ENCODE results near the gene ATXN7L1. TPM values are rescaled to one million over a fixed set of nuclear protein-coding genes. Genes with fewer than 3 reads are reported as not detected.

The ATXN7L1 gene
- total and polyA plus RNA-seq, 2 of the 4 experiments (the other 2 are of a cell fraction) = 3.5 to 4.3 TPM

GRCh38 chr7:105600720-105601550, 275.5 kb downstream of the ATXN7L1 start:
- H4K91ac ChIP-seq (ENCODE audit: insufficient read depth, low read depth, low read length) = no peak overlapping the region
- H4K8ac ChIP-seq (ENCODE audit: low read depth in 2 of 2, low read length in 2 of 2) = no peak overlapping the region
- H3K9ac ChIP-seq (ENCODE audit: low read depth, low read length) = no peak overlapping the region
- H3K4me1 ChIP-seq (ENCODE audit: control insufficient read depth, insufficient read depth, low read length) = peaks cover 2% of the 10 kb centered on the region; the same call in 1 of the 2 replicates
- no peak overlapping the region for H3K27ac ChIP-seq (ENCODE audit: insufficient read depth, low read length)
- no peak overlapping the region for H3K4me2 ChIP-seq (ENCODE audit: low read depth, low read length)
- no peaks in the 10 kb centered on the region for H3K9me3 ChIP-seq (ENCODE audit: control insufficient read depth, insufficient read depth, low read length)
- no peak overlapping the region for H2BK15ac ChIP-seq (ENCODE audit: low read depth, low read length)
- WGBS, 2 experiments (ENCODE audit: extremely low coverage in 2 of 2, insufficient read length in 1 of 2) = no CpG with 5 or more reads among the region's 14 CpGs
- H3K14ac ChIP-seq (replicated peaks; ENCODE audit: low read depth, low read length) = no peak overlapping the region; the same call in 1 of the 2 replicates
- H3K9me1 ChIP-seq (ENCODE audit: insufficient read depth, low read length) = no peaks in the 10 kb centered on the region
- in situ Hi-C loops (cut with MboI; ENCODE audit: low sequenced_read_pairs) = no loop called here
- peaks cover 4% of the 10 kb centered on the region; the same call in 1 of the 2 replicates for H3K27me3 ChIP-seq (ENCODE audit: control insufficient read depth, insufficient read depth, low read length)
- peak overlapping the region; percentile 33 for H2AFZ ChIP-seq (replicated peaks; ENCODE audit: low read length, poor library complexity)
- H2BK5ac ChIP-seq (ENCODE audit: low read depth, low read length, poor library complexity, severe bottlenecking) = no peak overlapping the region
- H3K4me3 ChIP-seq (ENCODE audit: insufficient read depth, low read depth, low read length) = no peak overlapping the region
- peak; percentile 13; the same call in 1 of the 2 replicates for ATAC-seq (ENCODE audit: low read depth)
- no peak overlapping the region for H4K5ac ChIP-seq (ENCODE audit: low read depth, low read length)
- no peak overlapping the region for H3K23ac ChIP-seq (ENCODE audit: low read depth, low read length)
- CTCF ChIA-PET = no interaction called here
- H2BK20ac ChIP-seq (ENCODE audit: low read depth, low read length) = no peak overlapping the region
- no peaks in the 10 kb centered on the region for H4K20me1 ChIP-seq (ENCODE audit: insufficient read depth, low read length)
- H2BK120ac ChIP-seq (ENCODE audit: low read depth, low read length) = no peak overlapping the region
- H3K36me3 ChIP-seq (ENCODE audit: control insufficient read depth, insufficient read depth, low read length) = no peaks in the 10 kb centered on the region
- no peak for DNase-seq
- H3K4ac ChIP-seq (ENCODE audit: low read depth, low read length) = no peak overlapping the region
- H2AK5ac ChIP-seq (ENCODE audit: low read depth, low read length) = no peak overlapping the region
- dilution Hi-C loops (cut with HindIII; ENCODE audit: low sequenced_read_pairs, unreplicated experiment) = no loop called here
- no peak overlapping the region for H3K18ac ChIP-seq (ENCODE audit: low read depth, low read length)
- intact Hi-C loops (cut with micrococcal nuclease) = no loop called here
- POLR2A ChIA-PET (ENCODE audit: unreplicated experiment) = no interaction called here
- no peak overlapping the region for H2AK9ac ChIP-seq (replicated peaks; ENCODE audit: low read depth, low read length, poor library complexity)
- no TSS peak for BruUV-seq (replicated peaks)
- H3K56ac ChIP-seq (ENCODE audit: extremely low read depth, insufficient read depth, low read length) = no peak overlapping the region
- H3K79me1 ChIP-seq (ENCODE audit: low read depth in 1 of 2, low read length in 2 of 2) = no peaks in the 10 kb centered on the region
- TF ChIP-seq NFE2L2 (IDR thresholded peaks at IDR 0.05; ENCODE audit: low read depth, low read length) (no peak), FOS (IDR thresholded peaks at IDR 0.05; ENCODE audit: low read depth, low read length) (no peak), ELK1 (IDR thresholded peaks at IDR 0.05; ENCODE audit: borderline replicate concordance, low read depth, low read length) (no peak), POLR2A (IDR thresholded peaks at IDR 0.05; ENCODE audit: low read depth, low read length) (no peak), SMC3 (IDR thresholded peaks at IDR 0.05; ENCODE audit: low read depth, low read length) (no peak), BHLHE40 (IDR thresholded peaks at IDR 0.05; ENCODE audit: low read depth, low read length) (no peak), CEBPB (IDR thresholded peaks at IDR 0.05; ENCODE audit: low read depth, low read length) (no peak), MAZ (IDR thresholded peaks at IDR 0.05; ENCODE audit: borderline replicate concordance, low read depth, low read length) (no peak), CHD1 (IDR thresholded peaks at IDR 0.05; ENCODE audit: low read depth, low read length) (no peak), RFX5 (IDR thresholded peaks at IDR 0.05; ENCODE audit: low read depth, low read length) (no peak), MXI1 (IDR thresholded peaks at IDR 0.05; ENCODE audit: borderline replicate concordance, low read depth, low read length) (no peak), MAFK (IDR thresholded peaks at IDR 0.05; ENCODE audit: low read depth, low read length) (no peak), CTCF (conservative IDR thresholded peaks at IDR 0.05; ENCODE audit: low read depth, low read length) (no peak), USF2 (IDR thresholded peaks at IDR 0.05; ENCODE audit: low read depth, low read length) (no peak), RCOR1 (IDR thresholded peaks at IDR 0.05; ENCODE audit: insufficient replicate concordance, low read length) (no peak)

Data from IMR-90 (cell line).